Posterior cingulate gyrus (tissue), 11 donors: Measurements from ENCODE around the gene CCDC170.
"Not testable (repeated sequence)": the region's sequence is repeated elsewhere in the genome, so short reads cannot be mapped to it uniquely, and the experiment has no call there.

Experiments
- DNase-seq, 10 donors: peaks; one replicate each; pipeline versions ENCODE4 v3.0.0 to v3.0.0-alpha.2; 2020 to 2021; ENCODE audit warnings: mixed read lengths in 3 of 10
- intact Hi-C: fragments of 100-400 bp; cut with DNase I; formaldehyde crosslinking; loops from one replicate; pipeline ENCODE4 v1.15.1; 2023

Gene CCDC170

GRCh38 chr6:151493804-151494234 is at the start of gene CCDC170:
Gene CCDC170 (plus strand): TSS chr6:151494017. CDS start chr6:151494129, 112 bp downstream.
- peak in 8 of 10 donors; percentile 27 to 93 (median 45) for DNase-seq

GRCh38 chr6:151445482-151445881 is 48.3 kb upstream of the CCDC170 start:
- DNase-seq = no peak
- intact Hi-C loops = loop anchor here (10.0 kb wide), 1 partner anchor 679 kb away; no protein-coding TSS in a partner anchor

More at GRCh38 chr6:151493804-151494234, at the start of gene CCDC170:
- intact Hi-C loops = no loop called here

- intact Hi-C loops = loop anchor here (10.0 kb wide), 1 partner anchor 678 kb away; no protein-coding TSS in a partner anchor
- no peak for DNase-seq
These were observed 46.6 kb upstream of the CCDC170 start for GRCh38 chr6:151447237-151447636.

GRCh38 chr6:151448623-151449022 is 45.2 kb upstream of the CCDC170 start:
- intact Hi-C loops = loop anchor here (10.0 kb wide), 1 partner anchor 676 kb away; no protein-coding TSS in a partner anchor
- no peak for DNase-seq

GRCh38 chr6:151450928-151451327 is 42.9 kb upstream of the CCDC170 start:
- intact Hi-C loops = not testable (repeated sequence)

GRCh38 chr6:151451417-151451949 is 42.3 kb upstream of the CCDC170 start:
- no peak for DNase-seq
- intact Hi-C loops = no loop called here

More at GRCh38 chr6:151450928-151451327, 42.9 kb upstream of the CCDC170 start:
- DNase-seq = not testable (repeated sequence)

GRCh38 chr6:151451950-151452749 is 41.7 kb upstream of the CCDC170 start, which contains the start of gene RMND1:
Gene RMND1 (minus strand): TSS chr6:151452126. CDS start chr6:151445811, 6,315 bp downstream.
- intact Hi-C loops = loop anchor here (1.0 kb wide), 1 partner anchor 62 kb away; no protein-coding TSS in a partner anchor

GRCh38 chr6:151452750-151453427 is 40.9 kb upstream of the CCDC170 start:
- no peak for DNase-seq
- intact Hi-C loops = loop anchor here (1.0 kb wide), 1 partner anchor 63 kb away; no protein-coding TSS in a partner anchor

More at GRCh38 chr6:151451950-151452749, 41.7 kb upstream of the CCDC170 start, which contains the start of gene RMND1:
- peak; percentile 99 to 100 (median 99) for DNase-seq

- intact Hi-C loops = not testable (repeated sequence)
- peak in 1 of 10 donors; percentile 77 for DNase-seq
These were observed 37.9 kb upstream of the CCDC170 start for GRCh38 chr6:151455751-151456398.

GRCh38 chr6:151461673-151462072 is 32.1 kb upstream of the CCDC170 start:
- intact Hi-C loops = no loop called here
- no peak for DNase-seq

GRCh38 chr6:151464702-151465101 is 29.1 kb upstream of the CCDC170 start:
- no peak for DNase-seq
- intact Hi-C loops = no loop called here

- intact Hi-C loops = loop anchor here (1.0 to 5.0 kb wide), 2 partner anchors 34 to 70 kb away; no protein-coding TSS in a partner anchor
- DNase-seq = peak in 1 of 10 donors; percentile 34
These were observed 17.9 kb upstream of the CCDC170 start for GRCh38 chr6:151475653-151476523.

- no peak for DNase-seq
- intact Hi-C loops = loop anchor here (5.0 kb wide), 1 partner anchor 35 kb away; no protein-coding TSS in a partner anchor
These were observed 16.1 kb upstream of the CCDC170 start for GRCh38 chr6:151477726-151478125.

GRCh38 chr6:151478670-151479069 is 15.1 kb upstream of the CCDC170 start:
- no peak for DNase-seq

GRCh38 chr6:151481786-151482185 is 12.0 kb upstream of the CCDC170 start:
- DNase-seq = no peak
- intact Hi-C loops = no loop called here

More at GRCh38 chr6:151478670-151479069, 15.1 kb upstream of the CCDC170 start:
- intact Hi-C loops = loop anchor here (5.0 kb wide), 1 partner anchor 36 kb away; no protein-coding TSS in a partner anchor

GRCh38 chr6:151482290-151482689 is 11.5 kb upstream of the CCDC170 start:
- no peak for DNase-seq
- intact Hi-C loops = no loop called here

- intact Hi-C loops = no loop called here
- DNase-seq = no peak
These were observed 9.8 kb upstream of the CCDC170 start for GRCh38 chr6:151483994-151484393.

- DNase-seq = no peak
- intact Hi-C loops = no loop called here
These were observed 5.6 kb upstream of the CCDC170 start for GRCh38 chr6:151488226-151488625.

- intact Hi-C loops = no loop called here
These were observed 2.8 kb upstream of the CCDC170 start for GRCh38 chr6:151490996-151491395.

More at GRCh38 chr6:151490996-151491395, 2.8 kb upstream of the CCDC170 start:
- no peak for DNase-seq
